NOMO-1 (cell line): Measurements from ENCODE around the gene GAL3ST3.
"Not testable (repeated sequence)": the region's sequence is repeated elsewhere in the genome, so short reads cannot be mapped to it uniquely, and the experiment has no call there.

Experiments
- DNase-seq, 2 experiments: peaks; one replicate each; lab custom pipeline; 2025; ENCODE audit not compliant: unreplicated experiment in 2 of 2; lab: John Stamatoyannopoulos, UW

The GAL3ST3 gene

DNA sequence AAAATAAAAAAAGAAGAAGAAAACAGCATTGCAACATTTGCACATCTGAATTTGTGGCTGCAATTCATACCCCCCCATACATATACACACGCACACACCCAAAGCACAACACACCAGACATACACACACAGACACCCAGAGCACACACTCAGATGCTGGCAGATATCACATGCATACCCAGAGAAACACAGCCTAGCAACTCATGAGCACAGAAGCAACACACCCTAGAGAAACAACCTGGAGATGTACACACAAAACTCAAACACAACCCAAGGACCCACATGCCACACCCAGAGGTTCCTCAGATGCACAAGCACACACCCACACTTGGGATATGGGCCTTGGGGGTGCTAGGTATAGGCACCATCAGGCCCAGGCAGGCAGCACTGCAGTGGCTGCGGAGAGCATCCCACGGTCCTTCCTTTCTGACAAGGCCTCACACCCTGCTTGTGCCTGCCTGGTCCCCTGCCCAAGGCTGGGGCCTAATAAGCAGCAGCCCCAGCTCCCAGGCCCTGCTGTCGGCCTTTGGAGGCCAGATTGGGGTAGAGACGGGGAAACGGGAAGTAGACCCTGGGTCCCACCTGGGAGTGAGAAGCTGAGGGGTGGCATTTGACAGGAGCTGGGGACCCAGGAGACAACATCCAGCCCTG lies 34.0 kb downstream of the GAL3ST3 start:
- no peak for DNase-seq

DNA sequence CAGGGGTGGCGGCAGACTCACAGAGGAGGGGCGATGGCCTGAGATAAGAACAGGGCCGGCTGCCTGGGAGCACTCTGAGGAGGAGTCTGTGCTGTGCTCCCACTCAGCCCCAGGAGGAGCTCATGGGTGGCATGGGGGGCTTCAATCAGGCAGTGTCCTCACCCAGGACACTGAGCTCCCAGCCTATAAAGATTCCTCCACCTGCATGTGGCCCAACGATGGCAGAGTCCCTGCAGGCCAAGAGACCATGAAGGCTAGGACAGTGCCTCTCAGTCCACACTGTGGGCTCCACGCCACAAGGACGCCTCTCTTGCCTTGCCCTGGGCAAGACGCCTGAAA lies 35.2 kb downstream of the GAL3ST3 start:
- DNase-seq, result no peak

DNA sequence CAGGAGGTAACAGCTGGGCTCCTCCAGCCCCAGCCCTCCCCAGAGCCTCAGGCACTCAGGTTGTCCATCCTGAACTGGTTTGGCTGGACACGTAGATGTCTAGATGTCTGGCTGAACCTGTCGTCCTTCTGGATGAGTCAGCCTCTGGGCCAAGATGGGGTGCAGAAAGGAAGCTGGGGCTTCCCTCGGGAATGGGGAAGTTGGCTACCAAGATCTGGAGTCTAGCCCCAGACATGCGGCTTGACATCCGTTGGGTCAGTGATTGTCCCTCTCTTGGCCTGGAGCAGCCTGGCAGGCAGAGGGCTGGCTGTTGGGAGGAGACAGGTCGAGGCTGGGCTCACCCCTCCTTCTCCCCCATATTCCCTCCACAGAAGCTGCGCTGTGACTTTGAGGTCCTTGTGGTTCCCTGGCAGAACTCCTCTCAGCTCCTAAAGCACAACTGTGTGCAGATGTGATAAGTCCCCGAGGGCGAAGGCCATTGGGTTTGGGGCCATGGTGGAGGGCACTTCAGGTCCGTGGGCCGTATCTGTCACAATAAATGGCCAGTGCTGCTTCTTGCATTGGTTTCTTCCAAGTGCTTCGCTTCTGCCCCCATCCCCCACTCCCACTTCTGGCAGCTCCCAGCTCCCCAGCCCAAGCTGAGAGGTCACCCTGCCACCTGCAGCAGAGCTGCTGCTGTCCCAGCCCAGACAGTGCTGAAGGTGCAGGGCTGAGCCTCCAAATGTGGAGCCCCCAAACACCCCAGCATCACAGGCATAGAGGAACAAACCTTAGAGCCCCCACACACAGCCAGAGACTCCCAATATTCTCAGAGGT lies 35.8 kb downstream of the GAL3ST3 start:
- no peak for DNase-seq

DNA sequence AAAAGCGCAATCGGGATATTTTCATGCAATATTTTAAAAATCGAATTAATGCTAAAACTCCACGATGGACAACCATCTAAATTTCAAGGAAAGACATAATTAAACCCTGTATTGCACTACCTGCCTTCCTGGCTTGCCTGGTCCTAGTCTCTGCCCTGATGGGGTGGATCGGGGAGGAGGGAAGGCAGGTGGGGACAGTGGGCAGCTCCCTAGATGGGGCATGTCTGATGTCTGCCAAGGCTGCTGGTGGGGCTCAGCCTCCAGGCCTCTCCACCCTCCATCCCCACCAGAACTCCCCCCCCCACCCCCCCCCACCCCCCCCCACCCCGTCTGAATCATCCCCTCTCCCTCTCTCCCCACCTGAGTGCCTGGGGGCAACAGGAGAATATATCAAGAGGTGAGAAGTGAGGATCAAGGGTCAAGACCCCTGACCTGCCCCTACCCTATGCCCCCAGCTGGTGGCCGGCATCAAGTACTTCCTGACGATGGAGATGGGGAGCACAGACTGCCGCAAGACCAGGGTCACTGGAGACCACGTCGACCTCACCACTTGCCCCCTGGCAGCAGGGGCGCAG lies 36.5 kb downstream of the GAL3ST3 start:
- no peak for DNase-seq

DNA sequence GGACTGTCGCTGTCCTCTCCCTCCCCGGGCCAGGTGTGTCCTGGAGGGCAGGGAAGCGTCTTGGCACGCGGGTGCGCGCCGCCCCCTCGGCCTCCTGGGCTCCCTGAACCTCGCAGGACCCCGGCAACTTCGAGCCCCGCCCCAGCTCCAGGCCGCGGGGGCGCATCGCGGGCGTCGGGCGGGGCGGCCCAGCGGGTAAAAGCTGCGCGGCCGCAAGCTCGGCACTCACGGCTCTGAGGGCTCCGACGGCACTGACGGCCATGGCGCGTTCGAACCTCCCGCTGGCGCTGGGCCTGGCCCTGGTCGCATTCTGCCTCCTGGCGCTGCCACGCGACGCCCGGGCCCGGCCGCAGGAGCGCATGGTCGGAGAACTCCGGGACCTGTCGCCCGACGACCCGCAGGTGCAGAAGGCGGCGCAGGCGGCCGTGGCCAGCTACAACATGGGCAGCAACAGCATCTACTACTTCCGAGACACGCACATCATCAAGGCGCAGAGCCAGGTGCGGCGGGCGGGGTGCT lies 37.1 kb downstream of the GAL3ST3 start, which contains the start of gene CST6:
Gene CST6 (plus strand): TSS at position 224 of the 519 bp plus-strand sequence. CDS start 37 bp downstream, at position 261.
- no peak for DNase-seq

DNA sequence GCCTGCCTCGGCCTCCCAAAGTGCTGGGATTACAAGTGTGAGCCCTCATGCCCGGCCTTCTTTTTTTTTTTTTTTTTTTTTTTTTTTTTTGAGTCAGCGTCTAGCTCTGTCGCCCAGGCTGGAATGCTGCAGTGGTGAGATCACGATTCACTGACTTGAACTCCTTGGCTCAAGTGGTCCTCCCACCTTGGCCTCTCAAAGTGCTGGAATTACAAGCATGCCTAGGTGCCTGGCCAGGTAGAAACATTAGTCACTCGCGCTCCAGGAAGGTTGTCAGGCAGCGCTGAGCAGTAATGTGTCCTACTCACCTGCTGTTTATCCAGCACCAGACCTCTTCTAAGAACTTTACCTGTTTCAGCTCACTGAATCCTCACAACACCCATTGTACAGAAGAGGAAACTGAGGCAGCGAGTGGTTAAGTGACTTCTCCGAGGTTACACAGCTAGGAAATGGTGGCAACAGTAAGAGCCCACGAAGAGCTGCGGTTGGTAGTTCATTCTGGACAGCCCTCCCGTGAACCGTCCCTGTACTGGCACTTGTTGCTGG lies 37.6 kb downstream of the GAL3ST3 start:
- no peak for DNase-seq

DNA sequence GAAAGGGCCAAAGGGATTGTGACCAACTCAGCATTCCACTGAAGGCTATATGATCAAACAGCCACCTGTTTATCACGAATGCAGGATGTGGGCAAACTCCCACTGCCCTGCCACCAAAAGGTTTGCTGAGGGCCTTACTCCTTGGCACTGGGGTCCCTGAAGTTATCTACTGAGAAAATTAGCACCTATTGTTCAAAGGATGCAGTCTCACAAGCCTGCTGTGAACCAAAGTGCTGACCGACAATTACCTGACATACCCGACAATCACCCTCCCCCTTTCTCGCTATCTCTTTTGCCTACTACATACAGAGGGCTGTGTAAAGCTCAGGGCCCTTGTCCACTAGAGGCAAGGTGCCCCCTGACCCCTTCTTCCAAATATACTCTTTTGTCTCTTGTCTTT lies 38.9 kb downstream of the GAL3ST3 start:
- DNase-seq, result not testable (repeated sequence)

DNA sequence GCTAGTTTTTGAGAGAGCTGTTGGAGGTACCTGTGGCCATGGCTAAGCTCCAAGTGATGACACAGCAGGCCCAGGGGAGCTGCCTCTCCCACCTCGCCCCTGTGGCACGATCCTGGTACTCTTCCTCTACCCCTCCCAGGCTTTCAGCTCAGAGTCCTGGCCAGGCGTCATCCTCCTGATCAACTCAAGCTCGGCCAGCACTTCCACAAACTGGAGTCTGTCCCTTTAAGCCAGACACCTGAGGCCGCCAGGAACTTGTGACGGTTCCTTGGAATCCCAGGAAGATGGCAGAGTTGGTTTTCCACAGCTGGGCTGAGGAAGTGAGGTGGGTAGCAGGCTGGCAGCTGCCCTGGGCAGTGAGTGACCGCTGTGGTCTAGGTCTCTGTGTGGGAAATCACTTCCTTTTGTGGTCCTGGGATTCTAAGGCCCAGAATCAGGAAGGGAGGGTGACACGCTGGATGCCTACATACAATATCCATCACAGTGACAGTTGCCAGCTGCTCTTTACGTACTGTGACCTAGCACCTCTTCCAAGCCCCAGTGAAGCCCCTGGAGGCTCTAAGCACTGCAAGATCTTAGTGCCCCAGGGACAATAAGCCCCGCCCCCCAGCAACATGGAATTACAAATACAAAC lies 40.4 kb downstream of the GAL3ST3 start:
- DNase-seq, result no peak

DNA sequence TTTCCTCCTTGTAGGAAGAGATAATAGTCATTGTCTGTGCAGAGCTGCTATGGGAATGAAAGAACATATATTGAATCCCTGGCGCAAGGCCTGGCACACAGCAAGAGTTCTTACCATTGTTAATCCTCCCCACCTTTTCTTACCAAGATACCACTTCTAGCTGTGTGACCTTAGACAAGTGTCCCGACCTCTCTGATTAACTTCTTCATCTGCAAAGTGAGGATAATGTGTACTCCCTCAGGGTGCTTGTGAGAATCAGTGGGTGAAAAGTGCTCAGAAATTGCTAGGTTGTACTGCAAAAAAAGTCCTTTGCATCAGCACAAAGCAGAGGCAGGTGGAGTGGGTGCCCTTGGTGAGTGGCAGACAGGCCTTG lies 40.9 kb downstream of the GAL3ST3 start:
- no peak for DNase-seq

DNA sequence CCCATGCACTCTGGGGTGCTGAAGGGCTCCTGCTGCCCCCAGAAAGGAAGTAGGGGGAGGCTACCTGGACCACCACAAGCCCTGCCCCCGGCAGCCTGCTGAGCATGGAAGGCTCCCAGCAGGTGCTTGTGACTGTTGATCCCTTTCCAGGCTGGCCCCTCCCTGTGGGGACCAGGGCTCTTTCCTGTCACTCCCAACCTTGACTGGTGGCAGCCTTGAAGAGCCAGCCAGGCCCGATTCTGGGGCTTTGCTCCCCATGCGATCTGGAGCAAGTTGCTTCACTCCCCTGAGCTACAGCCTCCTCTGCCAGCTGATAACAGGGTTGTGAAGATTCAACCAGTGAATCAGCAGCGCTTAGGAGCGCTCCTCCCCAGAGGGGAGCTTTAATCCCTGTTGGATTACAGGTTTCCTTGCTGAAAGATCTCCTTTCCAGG lies 41.7 kb downstream of the GAL3ST3 start:
- no peak for DNase-seq

DNA sequence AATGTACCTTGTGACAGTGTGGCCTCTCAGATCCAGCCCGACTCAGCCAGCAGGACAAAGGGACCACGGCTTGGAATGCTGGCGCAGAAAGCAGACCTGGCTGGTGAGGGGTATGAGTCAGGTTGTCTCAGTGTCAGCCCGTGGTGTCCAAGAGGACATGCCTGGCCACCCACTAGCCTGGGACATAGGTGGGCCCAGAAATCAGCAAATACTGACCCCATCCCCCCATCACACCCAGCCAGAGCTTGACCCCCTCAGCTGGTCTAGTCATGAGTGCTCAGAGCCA lies 42.1 kb downstream of the GAL3ST3 start:
- no peak for DNase-seq

DNA sequence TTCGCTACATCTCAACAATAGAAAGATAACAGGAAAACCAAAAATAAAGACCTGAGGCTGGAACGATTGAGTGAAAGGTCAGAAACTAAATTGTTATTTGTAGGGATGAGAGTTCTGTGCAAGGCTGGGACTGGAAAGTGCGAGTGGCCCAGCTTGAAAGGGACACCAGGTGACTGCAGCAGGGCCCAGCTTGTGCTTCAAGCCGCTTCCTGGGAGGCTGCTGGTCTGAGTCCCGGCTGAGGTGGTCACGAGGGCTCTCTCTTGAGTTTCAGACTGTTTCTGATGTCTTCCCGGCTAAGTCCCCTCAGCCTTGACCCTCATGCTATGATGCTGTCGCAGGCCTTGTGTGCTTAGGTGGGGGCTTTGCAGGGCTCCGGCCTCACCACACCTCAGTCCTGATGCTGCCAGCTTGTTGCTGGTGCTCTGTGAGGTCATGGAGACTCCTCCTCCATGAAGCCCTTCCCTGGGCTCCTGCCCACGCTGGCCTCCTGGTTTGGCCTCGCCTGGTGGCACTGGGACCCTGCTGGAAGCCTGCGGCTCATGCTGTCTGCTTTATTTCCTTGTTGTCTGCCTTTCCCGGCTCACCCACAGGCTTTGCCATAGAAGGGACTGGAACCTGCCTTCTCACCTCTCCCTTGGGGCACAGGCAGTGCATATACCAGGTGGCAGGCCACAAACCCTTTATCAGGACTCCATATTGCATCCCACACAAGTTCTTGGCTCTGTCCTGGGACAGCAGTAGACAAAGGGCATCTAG lies 42.6 kb downstream of the GAL3ST3 start:
- DNase-seq, result no peak

DNA sequence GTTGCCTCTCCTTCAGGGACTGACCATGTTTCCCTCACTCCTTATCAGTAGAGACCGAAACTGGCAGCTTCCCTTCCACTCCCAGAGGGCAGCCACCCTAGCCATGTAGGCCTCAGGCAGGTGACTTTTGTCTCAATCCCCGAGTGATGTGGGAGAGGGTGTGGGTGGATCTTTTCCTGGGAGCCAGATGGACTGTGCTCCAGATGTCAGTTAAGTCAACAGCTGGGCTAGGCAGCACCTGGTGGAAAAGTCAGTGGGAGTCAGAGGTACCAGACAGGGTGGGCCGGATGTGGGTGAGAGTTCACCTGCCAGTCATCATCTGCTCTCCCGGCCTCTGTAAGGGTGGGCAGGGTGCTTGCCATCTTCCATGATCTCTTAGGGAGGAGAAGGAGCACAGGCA lies 44.8 kb downstream of the GAL3ST3 start:
- DNase-seq, result no peak

DNA sequence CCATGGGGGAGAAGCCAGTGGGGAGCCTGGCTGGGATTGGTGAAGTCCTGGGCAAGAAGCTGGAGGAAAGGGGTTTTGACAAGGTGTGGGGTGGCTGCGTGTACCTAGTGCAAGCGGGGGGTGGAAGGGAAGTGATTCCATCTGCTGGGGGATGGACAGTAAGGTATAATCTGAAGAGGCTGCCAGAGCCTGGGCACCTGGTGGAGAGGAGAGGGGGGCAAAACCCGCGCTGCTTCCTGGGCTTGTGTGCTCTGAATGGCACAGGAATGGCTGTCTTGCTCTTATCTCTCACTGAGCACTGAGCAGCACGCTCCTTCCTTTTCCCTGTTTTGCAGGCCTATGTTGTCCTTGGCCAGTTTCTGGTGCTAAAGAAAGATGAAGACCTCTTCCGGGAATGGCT lies 45.7 kb downstream of the GAL3ST3 start:
- DNase-seq, result no peak

DNA sequence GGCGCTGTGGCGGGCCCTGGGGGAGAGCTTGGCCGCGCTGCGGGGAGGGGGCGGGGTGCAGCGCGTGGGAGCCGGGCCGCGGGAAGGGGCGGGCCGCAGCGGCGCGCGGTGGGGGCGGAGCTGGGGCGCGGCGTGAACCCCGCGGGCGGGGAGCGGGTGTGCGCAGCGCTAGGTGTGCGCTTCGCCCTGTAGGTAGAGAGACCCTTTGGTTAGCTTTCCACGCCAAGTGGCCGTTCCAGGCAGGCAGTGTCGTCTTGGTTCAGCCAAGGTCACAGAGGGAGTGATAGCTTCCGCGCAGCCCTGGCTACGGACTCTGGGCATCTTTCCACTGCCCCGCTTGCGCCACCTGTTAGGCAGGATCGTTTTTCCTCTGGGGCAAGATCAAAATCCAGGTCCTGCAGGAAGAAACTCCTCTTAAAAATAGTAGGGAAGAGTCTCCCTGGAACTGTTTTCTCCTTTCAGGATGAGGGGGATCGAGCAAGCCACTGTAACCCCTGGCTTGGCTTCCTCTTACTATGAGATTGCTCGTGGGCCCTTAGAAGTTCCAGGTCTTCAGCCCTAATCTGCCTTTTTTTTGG lies 46.2 kb downstream of the GAL3ST3 start:
- peak; percentile 26 to 55 for DNase-seq

DNA sequence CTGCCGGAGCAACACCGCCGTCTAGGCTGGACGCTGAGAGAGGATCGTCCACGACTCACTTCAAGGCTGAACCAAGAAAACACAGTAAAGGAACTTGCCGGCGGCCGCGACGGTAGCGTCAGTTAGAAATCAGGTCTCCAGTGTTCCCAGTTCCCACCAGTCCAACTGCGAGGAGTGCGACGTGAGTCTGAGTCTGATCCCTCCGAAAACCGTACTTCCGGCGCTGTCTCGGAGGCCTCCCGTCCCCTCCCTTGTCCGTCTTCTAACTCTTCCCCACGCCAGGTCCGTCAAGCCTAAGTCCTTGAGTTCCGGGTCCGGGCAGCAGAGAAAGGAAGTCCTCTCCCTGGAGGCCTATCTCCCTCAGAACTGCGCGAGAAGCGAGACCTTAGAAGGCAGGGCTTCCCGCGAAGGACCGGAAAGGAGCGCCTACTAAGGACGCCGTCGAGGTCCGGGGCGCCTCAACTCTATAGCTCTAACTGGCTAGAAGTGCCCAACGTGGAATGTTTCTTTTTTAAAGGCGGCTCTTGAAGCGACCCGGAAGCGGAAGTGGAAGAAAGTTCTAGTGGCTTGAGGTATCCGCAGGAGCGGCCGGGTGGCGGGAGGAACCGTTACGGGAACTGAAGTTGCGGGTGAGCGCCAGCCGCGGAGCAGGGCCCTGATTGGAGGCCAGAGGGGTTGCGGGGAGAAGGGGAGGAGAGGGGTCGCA lies 46.9 kb downstream of the GAL3ST3 start, which contains the start of the genes BANF1 and EIF1AD:
Gene BANF1 (plus strand): TSS at position 562 of the 706 bp plus-strand sequence. CDS start 748 bp downstream, outside the sequence.
Gene EIF1AD (minus strand): TSS at position 216 of the 706 bp plus-strand sequence. CDS start 1,768 bp downstream, outside the sequence.
- peak; percentile 99 to 100 for DNase-seq

DNA sequence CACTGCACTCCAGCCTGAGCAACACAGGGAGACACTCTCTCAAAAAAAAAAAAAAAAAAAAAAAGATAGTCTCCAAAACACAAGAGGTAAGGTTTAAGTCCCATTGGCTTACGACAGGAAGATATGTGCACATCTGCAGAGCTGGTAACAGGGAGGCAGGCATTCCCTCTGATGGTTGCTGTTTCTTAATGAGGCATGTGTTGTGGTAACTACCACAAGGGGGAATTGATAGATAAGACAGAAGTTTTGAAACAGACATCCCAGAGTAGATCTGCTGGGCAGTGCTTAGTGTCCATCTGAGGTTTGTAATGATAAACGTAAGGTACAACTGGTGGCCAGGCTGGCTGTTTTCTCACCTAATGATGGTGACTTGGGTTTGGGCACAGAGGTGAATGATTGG lies 51.7 kb downstream of the GAL3ST3 start:
- DNase-seq, result no peak

DNA sequence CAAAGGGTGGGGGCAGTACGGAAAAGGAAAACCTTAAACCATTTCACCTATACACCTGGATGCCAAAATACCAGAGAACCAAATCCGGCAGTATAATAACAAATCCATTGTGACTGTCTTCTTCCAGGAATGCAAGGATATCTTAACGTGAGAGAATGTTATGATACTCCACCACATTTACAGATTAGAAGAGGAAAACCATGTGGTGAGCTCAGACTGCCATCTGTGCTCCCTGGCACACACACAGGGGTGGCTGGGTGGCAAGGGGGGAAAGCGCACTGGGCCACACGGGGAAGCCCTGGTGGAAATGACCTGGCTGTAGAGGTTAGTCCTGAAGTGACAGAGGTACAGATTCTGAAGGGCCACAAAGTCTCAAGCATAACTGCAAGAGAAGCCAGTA lies 56.9 kb downstream of the GAL3ST3 start:
- DNase-seq, result no peak
